Measurements from ENCODE around the gene WIPF1.
"Not testable (repeated sequence)": the region's sequence is repeated elsewhere in the genome, so short reads cannot be mapped to it uniquely, and the experiment has no call there.

Gene WIPF1

GRCh38 chr2:174569678-174570077, 27.9 kb downstream of the WIPF1 start:
- DNase-seq = no peak

GRCh38 chr2:174568425-174568824, 29.2 kb downstream of the WIPF1 start:
- no peak for DNase-seq

- DNase-seq = no peak
Measured at GRCh38 chr2:174566871-174567270, 30.7 kb downstream of the WIPF1 start.

- DNase-seq = no peak
Measured at GRCh38 chr2:174563530-174564282, 33.9 kb downstream of the WIPF1 start.

GRCh38 chr2:174561972-174562370, 35.6 kb downstream of the WIPF1 start:
- no peak for DNase-seq

GRCh38 chr2:174561283-174561971, 36.2 kb downstream of the WIPF1 start:
- no peak for DNase-seq

GRCh38 chr2:174560737-174561136, 36.9 kb downstream of the WIPF1 start:
- DNase-seq = no peak

- no peak for DNase-seq
Measured at GRCh38 chr2:174555998-174556397, 41.6 kb downstream of the WIPF1 start.

- DNase-seq = no peak
Measured at GRCh38 chr2:174554529-174555150, 43.0 kb downstream of the WIPF1 start.

GRCh38 chr2:174553811-174554493, 43.7 kb downstream of the WIPF1 start:
- no peak for DNase-seq

- no peak for DNase-seq
Measured at GRCh38 chr2:174552880-174553279, 44.7 kb downstream of the WIPF1 start.

GRCh38 chr2:174551697-174552096, 45.9 kb downstream of the WIPF1 start:
- DNase-seq = no peak

- DNase-seq = not testable (repeated sequence)
Measured at GRCh38 chr2:174548646-174549045, 49.0 kb downstream of the WIPF1 start.

GRCh38 chr2:174548021-174548420, 49.6 kb downstream of the WIPF1 start:
- DNase-seq = not testable (repeated sequence)

GRCh38 chr2:174546519-174547506, 50.8 kb downstream of the WIPF1 start:
- no peak for DNase-seq

GRCh38 chr2:174545240-174545639, 52.4 kb downstream of the WIPF1 start:
- DNase-seq = no peak

GRCh38 chr2:174544802-174545201, 52.8 kb downstream of the WIPF1 start:
- no peak for DNase-seq

GRCh38 chr2:174544156-174544555, 53.4 kb downstream of the WIPF1 start:
- DNase-seq = no peak

- DNase-seq = no peak
Measured at GRCh38 chr2:174540893-174541292, 56.7 kb downstream of the WIPF1 start.

GRCh38 chr2:174535757-174536703, 61.6 kb downstream of the WIPF1 start:
- no peak for DNase-seq

- DNase-seq = no peak
Measured at GRCh38 chr2:174535083-174535482, 62.5 kb downstream of the WIPF1 start.
